ENCODE data around the gene RS1. TPM values are rescaled to one million over a fixed set of nuclear protein-coding genes. Genes with fewer than 3 reads are reported as not detected.

Gene RS1
- total and polyA plus RNA-seq, 9 of the 15 experiments (the other 6 are each of a cell fraction or from before 2014, with no cell fraction given) = not detected

DNA sequence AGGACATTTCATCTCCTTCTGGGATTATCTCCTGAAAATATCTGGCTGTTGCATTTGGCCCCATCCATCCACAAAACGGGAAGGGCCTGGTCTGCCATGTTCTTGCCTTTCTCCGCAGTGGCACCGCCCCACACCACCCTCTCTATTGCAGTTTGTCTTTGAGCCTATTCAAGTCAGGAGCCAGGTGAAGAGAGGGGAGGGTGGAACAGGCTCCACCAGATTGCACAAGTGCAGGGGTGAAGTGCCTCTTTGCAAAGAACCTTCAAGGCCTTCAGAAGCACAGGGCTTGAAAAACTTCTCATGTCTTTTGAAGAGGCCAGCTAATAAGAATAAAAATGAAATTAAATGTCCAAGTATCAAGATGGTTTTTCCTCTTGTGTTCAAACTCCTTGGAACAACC, 28.7 kb downstream of the RS1 start:
- Histone ChIP-seq H4K20me1 (replicated peaks; ENCODE audit: control insufficient read depth, insufficient read depth, low read length) (no peaks in the 10 kb centered on the region), H3K36me3 (ENCODE audit: control insufficient read depth, insufficient read depth, low read length) (no peaks in the 10 kb centered on the region), H3K4me3 (no peak overlapping the region), H3K9ac (ENCODE audit: insufficient read depth in 1 of 2, low read depth in 2 of 2, low read length in 2 of 2) (no peak overlapping the region), H3K9me3 (replicated peaks; ENCODE audit: control insufficient read depth, insufficient read depth, low read depth, low read length) (no peaks in the 10 kb centered on the region), H3K27me3 (ENCODE audit: control insufficient read depth in 2 of 2, insufficient read depth in 2 of 2, low read length in 2 of 2) (peaks cover 0 to 34% of the 10 kb centered on the region in 2 experiments; a peak in 3 of 5 replicates), H3K4me1 (replicated peaks in 1 of 2; ENCODE audit: control insufficient read depth in 2 of 2, insufficient read depth in 2 of 2, low read length in 2 of 2) (no peaks in the 10 kb centered on the region), H3K4me2 (ENCODE audit: insufficient read depth, low read length) (no peak overlapping the region), H3K27ac (ENCODE audit: extremely low read depth, low read depth, low read length) (no peak overlapping the region), H3K9me1 (ENCODE audit: control insufficient read depth, insufficient read depth, low read length) (no peaks in the 10 kb centered on the region), H3K79me2 (ENCODE audit: control insufficient read depth, insufficient read depth, low read length) (no peaks in the 10 kb centered on the region), H2AFZ (ENCODE audit: low read depth, low read length) (no peak overlapping the region)
- no TSS peak for BruUV-seq (replicated peaks)
- WGBS (ENCODE audit: insufficient coverage, low coverage, missing lambda C conversion rate) = 0% methylated on average over 3 of the region's 3 CpGs
- FAIRE-seq (no peak), DNase-seq (ENCODE audit: extremely low read depth in 1 of 4, low spot score in 3 of 4) (no peak), ATAC-seq (no peak)
- intact Hi-C loops (cut with micrococcal nuclease) (no loop called here), in situ Hi-C loops (cut with MboI) (no loop called here)
- CTCF ChIA-PET (ENCODE audit: low intra/inter-chr PET ratio) = no interaction called here
- POLR2A ChIA-PET = no interaction called here
- TF ChIP-seq MCM7 (IDR thresholded peaks at IDR 0.05) = no peak
- TF ChIP-seq SPI1 (IDR thresholded peaks at IDR 0.05; ENCODE audit: borderline replicate concordance, low read depth, low read length) = no peak
- no peak for TF ChIP-seq ZFP1 (CRISPR knock-in tag; IDR thresholded peaks at IDR 0.05)
- TF ChIP-seq RBM34 (IDR thresholded peaks at IDR 0.05; ENCODE audit: borderline replicate concordance, insufficient read depth, low read length) = no peak
- no peak for TF ChIP-seq SMC3 (conservative IDR thresholded peaks at IDR 0.05; ENCODE audit: insufficient read depth, low read depth, low read length)
- no peak for TF ChIP-seq KDM1A (IDR thresholded peaks at IDR 0.05)
- no peak for TF ChIP-seq L3MBTL2 (IDR thresholded peaks at IDR 0.05)
- TF ChIP-seq XRCC3 (IDR thresholded peaks at IDR 0.05) = no peak
- no peak for TF ChIP-seq MAFK (IDR thresholded peaks at IDR 0.05; ENCODE audit: low read length)
- TF ChIP-seq, protein P1, sequence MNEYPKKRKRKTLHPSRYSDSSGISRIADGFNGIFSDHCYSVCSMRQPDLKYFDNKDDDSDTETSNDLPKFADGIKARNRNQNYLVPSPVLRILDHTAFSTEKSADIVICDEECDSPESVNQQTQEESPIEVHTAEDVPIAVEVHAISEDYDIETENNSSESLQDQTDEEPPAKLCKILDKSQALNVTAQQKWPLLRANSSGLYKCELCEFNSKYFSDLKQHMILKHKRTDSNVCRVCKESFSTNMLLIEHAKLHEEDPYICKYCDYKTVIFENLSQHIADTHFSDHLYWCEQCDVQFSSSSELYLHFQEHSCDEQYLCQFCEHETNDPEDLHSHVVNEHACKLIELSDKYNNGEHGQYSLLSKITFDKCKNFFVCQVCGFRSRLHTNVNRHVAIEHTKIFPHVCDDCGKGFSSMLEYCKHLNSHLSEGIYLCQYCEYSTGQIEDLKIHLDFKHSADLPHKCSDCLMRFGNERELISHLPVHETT (CRISPR knock-in tag; conservative IDR thresholded peaks at IDR 0.05 in 1 of 2, IDR thresholded peaks at IDR 0.05 in 1 of 2) = no peak
- TF ChIP-seq, protein P2, sequence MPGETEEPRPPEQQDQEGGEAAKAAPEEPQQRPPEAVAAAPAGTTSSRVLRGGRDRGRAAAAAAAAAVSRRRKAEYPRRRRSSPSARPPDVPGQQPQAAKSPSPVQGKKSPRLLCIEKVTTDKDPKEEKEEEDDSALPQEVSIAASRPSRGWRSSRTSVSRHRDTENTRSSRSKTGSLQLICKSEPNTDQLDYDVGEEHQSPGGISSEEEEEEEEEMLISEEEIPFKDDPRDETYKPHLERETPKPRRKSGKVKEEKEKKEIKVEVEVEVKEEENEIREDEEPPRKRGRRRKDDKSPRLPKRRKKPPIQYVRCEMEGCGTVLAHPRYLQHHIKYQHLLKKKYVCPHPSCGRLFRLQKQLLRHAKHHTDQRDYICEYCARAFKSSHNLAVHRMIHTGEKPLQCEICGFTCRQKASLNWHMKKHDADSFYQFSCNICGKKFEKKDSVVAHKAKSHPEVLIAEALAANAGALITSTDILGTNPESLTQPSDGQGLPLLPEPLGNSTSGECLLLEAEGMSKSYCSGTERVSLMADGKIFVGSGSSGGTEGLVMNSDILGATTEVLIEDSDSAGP (CRISPR knock-in tag; IDR thresholded peaks at IDR 0.05) = no peak
- no peak for TF ChIP-seq POLR2AphosphoS2 (IDR thresholded peaks at IDR 0.05; ENCODE audit: low read length)
- TF ChIP-seq, protein P3, sequence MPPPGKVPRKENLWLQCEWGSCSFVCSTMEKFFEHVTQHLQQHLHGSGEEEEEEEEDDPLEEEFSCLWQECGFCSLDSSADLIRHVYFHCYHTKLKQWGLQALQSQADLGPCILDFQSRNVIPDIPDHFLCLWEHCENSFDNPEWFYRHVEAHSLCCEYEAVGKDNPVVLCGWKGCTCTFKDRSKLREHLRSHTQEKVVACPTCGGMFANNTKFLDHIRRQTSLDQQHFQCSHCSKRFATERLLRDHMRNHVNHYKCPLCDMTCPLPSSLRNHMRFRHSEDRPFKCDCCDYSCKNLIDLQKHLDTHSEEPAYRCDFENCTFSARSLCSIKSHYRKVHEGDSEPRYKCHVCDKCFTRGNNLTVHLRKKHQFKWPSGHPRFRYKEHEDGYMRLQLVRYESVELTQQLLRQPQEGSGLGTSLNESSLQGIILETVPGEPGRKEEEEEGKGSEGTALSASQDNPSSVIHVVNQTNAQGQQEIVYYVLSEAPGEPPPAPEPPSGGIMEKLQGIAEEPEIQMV (tag; conservative IDR thresholded peaks at IDR 0.05; ENCODE audit: low read depth) = no peak
- TF ChIP-seq ZNF830 (CRISPR knock-in tag; IDR thresholded peaks at IDR 0.05) = no peak
- TF ChIP-seq BDP1 (IDR thresholded peaks at IDR 0.05; ENCODE audit: insufficient read depth, insufficient read length) = no peak

All from K562 (cell line).